ENCODE measurements around the gene RPS3A. TPM values are rescaled to one million over a fixed set of nuclear protein-coding genes. Genes with fewer than 3 reads are reported as not detected.

RPS3A gene
- total RNA-seq, 1 experiment from 2014 or later = 2,679 TPM

- Histone ChIP-seq H3K56ac (ENCODE audit: insufficient read length, low read depth, low read length) (no peak overlapping the region), H3K9ac (ENCODE audit: extremely low read depth, insufficient read length, low read length) (no peak overlapping the region), H2AK5ac (ENCODE audit: insufficient read length, low read length) (no peak overlapping the region), H3K4me1 (ENCODE audit: insufficient read depth, low read length) (no peaks in the 10 kb centered on the region), H4K8ac (replicated peaks; ENCODE audit: insufficient read length, low read depth, low read length) (no peak overlapping the region), H4K20me1 (ENCODE audit: control insufficient read depth, insufficient read depth, insufficient read length) (no peaks in the 10 kb centered on the region), H3K79me1 (ENCODE audit: insufficient read depth, low read depth, low read length, poor library complexity, severe bottlenecking) (no peaks in the 10 kb centered on the region), H2BK15ac (ENCODE audit: low read depth, low read length) (no peak overlapping the region), H2BK20ac (ENCODE audit: low read depth, low read length, poor library complexity, severe bottlenecking) (no peak overlapping the region), H3K4ac (ENCODE audit: low read depth, low read length) (no peak overlapping the region), H3K14ac (ENCODE audit: insufficient read depth, low read length) (no peak overlapping the region), H3K27ac (ENCODE audit: insufficient read length, low read depth, low read length) (no peak overlapping the region), H4K5ac (ENCODE audit: insufficient read length, low read depth, low read length) (no peak overlapping the region), H4K91ac (ENCODE audit: insufficient read length, low read depth, low read length) (no peak overlapping the region), H3T11ph (ENCODE audit: low read length) (no peak overlapping the region), H3K23ac (ENCODE audit: insufficient read length, low read depth, low read length) (no peak overlapping the region), H2BK120ac (ENCODE audit: low read depth, low read length, poor library complexity, severe bottlenecking) (no peak overlapping the region), H3K4me2 (ENCODE audit: insufficient read depth, insufficient read length, low read length) (no peak overlapping the region), H2BK5ac (ENCODE audit: insufficient read length, low read length) (no peak overlapping the region), H3K18ac (ENCODE audit: insufficient read length, low read depth, low read length) (no peak overlapping the region), H3K79me2 (ENCODE audit: insufficient read depth, low read length) (no peaks in the 10 kb centered on the region), H3K27me3 (ENCODE audit: insufficient read depth, low read length) (no peaks in the 10 kb centered on the region), H3K9me3 (ENCODE audit: control insufficient read depth, low read depth, low read length) (no peaks in the 10 kb centered on the region), H2AFZ (ENCODE audit: low read length) (no peak overlapping the region), H3K23me2 (ENCODE audit: insufficient read length, low read depth, low read length, poor library complexity, severe bottlenecking) (no peaks in the 10 kb centered on the region), H2BK12ac (ENCODE audit: insufficient read length, low read depth, low read length) (no peak overlapping the region)
- peaks cover 10 to 30% (median 15%) of the 10 kb centered on the region in 3 experiments; a peak in 6 of 7 replicates for H3K36me3 Mint-ChIP-seq (ENCODE audit: insufficient read depth in 1 of 3, low read depth in 3 of 3)
- no peaks in the 10 kb centered on the region for H3K4me1 Mint-ChIP-seq
- WGBS (ENCODE audit: extremely low coverage, insufficient read length, low lambda C conversion rate) = no CpG with 5 or more reads among the region's 9 CpGs
- H3K27me3 Mint-ChIP-seq (ENCODE audit: low read depth) = no peaks in the 10 kb centered on the region
- no peaks in the 10 kb centered on the region for H3K9me3 Mint-ChIP-seq
- TF ChIP-seq, protein P1, sequence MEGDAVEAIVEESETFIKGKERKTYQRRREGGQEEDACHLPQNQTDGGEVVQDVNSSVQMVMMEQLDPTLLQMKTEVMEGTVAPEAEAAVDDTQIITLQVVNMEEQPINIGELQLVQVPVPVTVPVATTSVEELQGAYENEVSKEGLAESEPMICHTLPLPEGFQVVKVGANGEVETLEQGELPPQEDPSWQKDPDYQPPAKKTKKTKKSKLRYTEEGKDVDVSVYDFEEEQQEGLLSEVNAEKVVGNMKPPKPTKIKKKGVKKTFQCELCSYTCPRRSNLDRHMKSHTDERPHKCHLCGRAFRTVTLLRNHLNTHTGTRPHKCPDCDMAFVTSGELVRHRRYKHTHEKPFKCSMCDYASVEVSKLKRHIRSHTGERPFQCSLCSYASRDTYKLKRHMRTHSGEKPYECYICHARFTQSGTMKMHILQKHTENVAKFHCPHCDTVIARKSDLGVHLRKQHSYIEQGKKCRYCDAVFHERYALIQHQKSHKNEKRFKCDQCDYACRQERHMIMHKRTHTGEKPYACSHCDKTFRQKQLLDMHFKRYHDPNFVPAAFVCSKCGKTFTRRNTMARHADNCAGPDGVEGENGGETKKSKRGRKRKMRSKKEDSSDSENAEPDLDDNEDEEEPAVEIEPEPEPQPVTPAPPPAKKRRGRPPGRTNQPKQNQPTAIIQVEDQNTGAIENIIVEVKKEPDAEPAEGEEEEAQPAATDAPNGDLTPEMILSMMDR (conservative IDR thresholded peaks at IDR 0.05) = no peak
- peak overlapping the region in 2 of 3 experiments; percentile 38 to 50; a peak in 3 of 7 replicates for H3K27ac Mint-ChIP-seq
- DNase-seq = no peak
- H3K4me3 Mint-ChIP-seq = no peak overlapping the region
Observed at GRCh38 chr4:151150821-151151580, 51.6 kb downstream of the RPS3A start.

Measured in H9 (cell line).